ENCODE measurements around the gene KLF12. TPM values are rescaled to one million over a fixed set of nuclear protein-coding genes. Genes with fewer than 3 reads are reported as not detected.

Gene KLF12
- total RNA-seq, 4 donors from 2014 or later: 4.1 to 17.7 (median 8.2) TPM

GRCh38 chr13:74090869-74091605 lies 43.2 kb downstream of the KLF12 start:
- no peak for DNase-seq
- H3K4me3 ChIP-seq: no peak overlapping the region
- no peak overlapping the region for H3K27ac ChIP-seq
- in situ Hi-C loops (cut with MboI; ENCODE audit: low pct_ligation_motif_present in 1 of 4, low pct_unique_long_range_greater_than_20kb in 1 of 4, low sequenced_read_pairs in 3 of 4): no loop called here
- H3K9me3 ChIP-seq: no peaks in the 10 kb centered on the region
- H3K4me1 ChIP-seq: peaks cover 0 to 8% (median 0%) of the 10 kb centered on the region in 4 donors
- H3K27me3 ChIP-seq: no peaks in the 10 kb centered on the region
- TF ChIP-seq, protein P1, sequence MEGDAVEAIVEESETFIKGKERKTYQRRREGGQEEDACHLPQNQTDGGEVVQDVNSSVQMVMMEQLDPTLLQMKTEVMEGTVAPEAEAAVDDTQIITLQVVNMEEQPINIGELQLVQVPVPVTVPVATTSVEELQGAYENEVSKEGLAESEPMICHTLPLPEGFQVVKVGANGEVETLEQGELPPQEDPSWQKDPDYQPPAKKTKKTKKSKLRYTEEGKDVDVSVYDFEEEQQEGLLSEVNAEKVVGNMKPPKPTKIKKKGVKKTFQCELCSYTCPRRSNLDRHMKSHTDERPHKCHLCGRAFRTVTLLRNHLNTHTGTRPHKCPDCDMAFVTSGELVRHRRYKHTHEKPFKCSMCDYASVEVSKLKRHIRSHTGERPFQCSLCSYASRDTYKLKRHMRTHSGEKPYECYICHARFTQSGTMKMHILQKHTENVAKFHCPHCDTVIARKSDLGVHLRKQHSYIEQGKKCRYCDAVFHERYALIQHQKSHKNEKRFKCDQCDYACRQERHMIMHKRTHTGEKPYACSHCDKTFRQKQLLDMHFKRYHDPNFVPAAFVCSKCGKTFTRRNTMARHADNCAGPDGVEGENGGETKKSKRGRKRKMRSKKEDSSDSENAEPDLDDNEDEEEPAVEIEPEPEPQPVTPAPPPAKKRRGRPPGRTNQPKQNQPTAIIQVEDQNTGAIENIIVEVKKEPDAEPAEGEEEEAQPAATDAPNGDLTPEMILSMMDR (IDR thresholded peaks at IDR 0.05): no peak
- TF ChIP-seq POLR2A (IDR thresholded peaks at IDR 0.05) (no peak), POLR2AphosphoS5 (IDR thresholded peaks at IDR 0.05) (no peak), EP300 (IDR thresholded peaks at IDR 0.05; ENCODE audit: low read depth) (no peak)
- intact Hi-C loops (cut with DNase I; ENCODE audit: low total_unique reads): no loop called here
- H3K36me3 ChIP-seq: no peaks in the 10 kb centered on the region
- WGBS, 2 donors (ENCODE audit: low coverage in 1 of 2): 76 to 84% methylated on average over 4 of the region's 4 CpGs

DNA sequence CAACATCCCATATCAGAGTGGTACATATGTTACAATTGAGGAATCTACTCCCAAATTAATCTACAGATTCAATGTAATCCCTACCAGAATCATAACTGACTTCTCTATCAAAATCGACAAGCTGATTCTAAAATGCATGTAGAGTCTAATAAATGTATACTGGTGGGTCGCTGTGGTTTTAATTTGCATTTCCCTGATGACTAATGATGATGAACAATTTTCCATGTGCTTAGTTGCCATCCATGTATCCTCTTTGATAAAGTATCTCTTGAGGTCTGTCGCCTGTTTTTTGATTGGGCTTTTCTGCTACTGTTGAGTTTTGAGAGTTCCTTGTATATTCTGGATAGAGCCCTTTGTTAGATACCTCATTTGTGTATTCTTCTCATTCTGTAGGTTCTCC lies 43.8 kb downstream of the KLF12 start:
- Histone ChIP-seq H3K4me3 (no peak overlapping the region), H3K9me3 (no peaks in the 10 kb centered on the region), H3K27me3 (no peaks in the 10 kb centered on the region), H3K36me3 (no peaks in the 10 kb centered on the region), H3K27ac (no peak overlapping the region), H3K4me1 (peaks cover 0 to 8% (median 0%) of the 10 kb centered on the region in 4 donors)
- in situ Hi-C loops (cut with MboI; ENCODE audit: low pct_ligation_motif_present in 1 of 4, low pct_unique_long_range_greater_than_20kb in 1 of 4, low sequenced_read_pairs in 3 of 4) (no loop called here), intact Hi-C loops (cut with DNase I; ENCODE audit: low total_unique reads) (no loop called here)
- DNase-seq: no peak
- TF ChIP-seq POLR2A (IDR thresholded peaks at IDR 0.05): no peak
- TF ChIP-seq, protein P1 (IDR thresholded peaks at IDR 0.05): no peak
- TF ChIP-seq POLR2AphosphoS5 (IDR thresholded peaks at IDR 0.05): no peak
- TF ChIP-seq EP300 (IDR thresholded peaks at IDR 0.05; ENCODE audit: low read depth): no peak
- 78 to 85% methylated on average over 3 of the region's 3 CpGs for WGBS, 2 donors (ENCODE audit: low coverage in 1 of 2)

DNA sequence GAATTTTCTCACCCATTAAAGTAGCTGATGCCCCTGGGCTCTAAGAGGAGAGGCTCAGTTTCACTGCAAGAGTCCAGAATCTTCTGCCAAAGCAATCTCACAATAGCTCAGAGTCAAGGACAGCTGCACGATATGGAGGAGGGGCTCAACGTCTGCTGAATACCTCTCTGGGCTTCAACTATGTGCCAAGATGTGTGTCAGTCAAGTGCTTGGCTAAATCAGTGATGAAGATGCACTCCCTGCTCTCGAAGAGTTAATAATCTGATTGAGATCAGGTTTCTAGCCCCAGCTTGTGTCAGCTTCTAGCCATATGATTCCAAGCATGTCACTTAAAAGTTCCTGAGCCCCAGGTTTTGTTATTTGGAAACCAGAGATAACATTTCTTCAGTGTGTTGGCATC lies 46.8 kb downstream of the KLF12 start:
- TF ChIP-seq POLR2A (IDR thresholded peaks at IDR 0.05) (no peak), POLR2AphosphoS5 (IDR thresholded peaks at IDR 0.05) (no peak), EP300 (IDR thresholded peaks at IDR 0.05; ENCODE audit: low read depth) (no peak)
- TF ChIP-seq, protein P1 (IDR thresholded peaks at IDR 0.05): no peak
- H3K4me1 ChIP-seq: peaks cover 0 to 14% (median 4%) of the 10 kb centered on the region in 4 donors
- no peak overlapping the region for H3K27ac ChIP-seq
- H3K9me3 ChIP-seq: no peaks in the 10 kb centered on the region
- no peaks in the 10 kb centered on the region for H3K36me3 ChIP-seq
- WGBS, 2 donors (ENCODE audit: low coverage in 1 of 2): 90 to 92% methylated on average over 2 to 3 of the region's 3 CpGs
- DNase-seq: no peak
- no peak overlapping the region for H3K4me3 ChIP-seq
- no peaks in the 10 kb centered on the region for H3K27me3 ChIP-seq
- in situ Hi-C loops (cut with MboI; ENCODE audit: low pct_ligation_motif_present in 1 of 4, low pct_unique_long_range_greater_than_20kb in 1 of 4, low sequenced_read_pairs in 3 of 4): no loop called here
- intact Hi-C loops (cut with DNase I; ENCODE audit: low total_unique reads): no loop called here

Data from transverse colon (tissue), 4 donors.